ENCODE measurements around the gene REP15. TPM values are rescaled to one million over a fixed set of nuclear protein-coding genes. Genes with fewer than 3 reads are reported as not detected.

REP15 gene
- polyA plus RNA-seq, 1 of the 3 experiments (the other 2 are of a cell fraction) = 0.84 TPM

DNA sequence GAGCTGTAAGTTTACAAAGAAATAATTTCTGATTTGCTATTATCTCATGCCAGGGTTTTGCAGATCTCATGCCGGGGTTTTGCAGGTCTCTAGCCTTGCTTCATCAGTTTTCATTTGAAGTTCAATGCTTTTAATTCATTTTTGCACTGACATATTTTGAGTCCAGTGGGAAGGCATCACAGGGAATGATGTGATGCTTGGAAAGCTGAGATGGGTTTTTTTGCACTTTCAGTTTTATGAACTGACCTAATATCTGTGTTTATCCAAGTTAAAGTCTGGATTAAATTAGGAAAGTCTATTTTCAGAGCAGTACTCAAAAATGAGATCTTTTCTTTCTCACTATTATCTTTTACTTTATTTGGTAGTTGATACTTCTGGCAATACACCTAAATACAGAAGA lies 23.6 kb upstream of the REP15 start:
- Histone ChIP-seq H3K9me2 (no peaks in the 10 kb centered on the region), H3K9me3 (no peaks in the 10 kb centered on the region), H3K36me3 (replicated peaks in 1 of 2; ENCODE audit: control insufficient read depth in 1 of 2, insufficient read depth in 2 of 2, low read length in 1 of 2) (peaks cover 74 to 95% of the 10 kb centered on the region in 2 experiments), H3K79me2 (ENCODE audit: insufficient read depth) (no peaks in the 10 kb centered on the region), H3K4me3 (ENCODE audit: low read depth in 2 of 2, low read length in 1 of 2) (no peak overlapping the region), H4K20me1 (ENCODE audit: insufficient read depth) (no peaks in the 10 kb centered on the region), H2AFZ (ENCODE audit: low read depth) (no peak overlapping the region), H3K27me3 (ENCODE audit: insufficient read depth) (no peaks in the 10 kb centered on the region), H3F3A (replicated peaks; ENCODE audit: insufficient read depth) (peaks cover 9% of the 10 kb centered on the region), H3K27ac (ENCODE audit: low read depth in 2 of 2, low read length in 1 of 2) (no peak overlapping the region), H3K4me2 (no peak overlapping the region), H3K9ac (no peak overlapping the region), H3K4me1 (ENCODE audit: control insufficient read depth in 1 of 2, insufficient read depth in 2 of 2, low read depth in 1 of 2, low read length in 1 of 2) (peaks cover 0 to 6% of the 10 kb centered on the region in 2 experiments; a peak in 1 of 4 replicates)
- POLR2A ChIA-PET = no interaction called here
- no peak for TF ChIP-seq RAD21 (IDR thresholded peaks at IDR 0.05; ENCODE audit: low read length)
- CTCF ChIA-PET = interaction anchor here (0.6 to 0.8 kb wide), 2 partner anchors 21 to 162 kb away, joined by 3 read pairs; no protein-coding TSS in a partner anchor
- 90% methylated on average over 1 of the region's 1 CpG for WGBS (ENCODE audit: low lambda C conversion rate)
- no peak for DNase-seq

DNA sequence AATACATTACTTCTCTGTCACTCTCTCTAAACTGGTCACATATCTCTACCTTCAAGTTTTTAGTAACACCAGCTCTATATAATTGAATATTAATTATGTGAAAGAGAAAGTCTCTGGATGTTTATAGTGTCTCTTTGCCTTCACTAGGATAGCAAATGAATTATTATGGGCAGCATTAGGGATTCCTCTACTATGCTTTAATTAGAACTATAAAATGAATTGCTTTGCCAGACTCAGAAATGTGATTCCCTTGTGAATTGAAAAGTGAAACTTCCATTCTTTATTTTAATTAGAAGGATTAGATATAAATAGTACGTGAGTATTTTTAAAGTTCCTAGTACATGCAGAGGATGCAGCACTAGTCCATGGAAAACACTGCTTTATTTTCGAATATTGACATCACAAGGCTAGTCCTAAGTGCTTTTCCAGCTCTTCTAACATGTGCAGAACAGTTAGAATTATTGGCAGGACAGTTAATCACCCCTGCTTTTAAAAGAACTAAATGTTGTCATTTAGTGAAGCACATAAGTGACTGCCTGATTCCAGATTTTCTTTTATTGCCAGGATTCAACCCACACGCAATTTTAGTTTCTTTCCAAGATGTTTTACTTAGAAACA lies 23.0 kb upstream of the REP15 start:
- H3K79me2 ChIP-seq (ENCODE audit: insufficient read depth) = no peaks in the 10 kb centered on the region
- ChIA-PET POLR2A (no interaction called here), CTCF (interaction anchor here (1.2 kb wide), 1 partner anchor 16 kb away, joined by 4 read pairs; no protein-coding TSS in a partner anchor)
- H3K4me3 ChIP-seq (ENCODE audit: low read depth in 2 of 2, low read length in 1 of 2) = no peak overlapping the region
- peaks cover 0 to 6% of the 10 kb centered on the region in 2 experiments; a peak in 1 of 4 replicates for H3K4me1 ChIP-seq (ENCODE audit: control insufficient read depth in 1 of 2, insufficient read depth in 2 of 2, low read depth in 1 of 2, low read length in 1 of 2)
- no peak overlapping the region for H3K9ac ChIP-seq
- WGBS (ENCODE audit: low lambda C conversion rate) = 86% methylated on average over 3 of the region's 3 CpGs
- H3K9me3 ChIP-seq = no peaks in the 10 kb centered on the region
- H3F3A ChIP-seq (replicated peaks; ENCODE audit: insufficient read depth) = peaks cover 14% of the 10 kb centered on the region
- TF ChIP-seq, protein P1, sequence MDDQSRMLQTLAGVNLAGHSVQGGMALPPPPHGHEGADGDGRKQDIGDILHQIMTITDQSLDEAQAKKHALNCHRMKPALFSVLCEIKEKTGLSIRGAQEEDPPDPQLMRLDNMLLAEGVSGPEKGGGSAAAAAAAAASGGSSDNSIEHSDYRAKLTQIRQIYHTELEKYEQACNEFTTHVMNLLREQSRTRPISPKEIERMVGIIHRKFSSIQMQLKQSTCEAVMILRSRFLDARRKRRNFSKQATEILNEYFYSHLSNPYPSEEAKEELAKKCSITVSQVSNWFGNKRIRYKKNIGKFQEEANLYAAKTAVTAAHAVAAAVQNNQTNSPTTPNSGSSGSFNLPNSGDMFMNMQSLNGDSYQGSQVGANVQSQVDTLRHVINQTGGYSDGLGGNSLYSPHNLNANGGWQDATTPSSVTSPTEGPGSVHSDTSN (IDR thresholded peaks at IDR 0.05) = no peak
- TF ChIP-seq JUND (IDR thresholded peaks at IDR 0.05) (no peak), FOSL2 (IDR thresholded peaks at IDR 0.05; ENCODE audit: borderline replicate concordance, low read depth) (no peak)
- TF ChIP-seq, protein P2, sequence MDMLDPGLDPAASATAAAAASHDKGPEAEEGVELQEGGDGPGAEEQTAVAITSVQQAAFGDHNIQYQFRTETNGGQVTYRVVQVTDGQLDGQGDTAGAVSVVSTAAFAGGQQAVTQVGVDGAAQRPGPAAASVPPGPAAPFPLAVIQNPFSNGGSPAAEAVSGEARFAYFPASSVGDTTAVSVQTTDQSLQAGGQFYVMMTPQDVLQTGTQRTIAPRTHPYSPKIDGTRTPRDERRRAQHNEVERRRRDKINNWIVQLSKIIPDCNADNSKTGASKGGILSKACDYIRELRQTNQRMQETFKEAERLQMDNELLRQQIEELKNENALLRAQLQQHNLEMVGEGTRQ (IDR thresholded peaks at IDR 0.05; ENCODE audit: borderline replicate concordance, low read depth, low read length) = no peak
- no peak overlapping the region for H2AFZ ChIP-seq (ENCODE audit: low read depth)
- DNase-seq = no peak
- H3K36me3 ChIP-seq (replicated peaks in 1 of 2; ENCODE audit: control insufficient read depth in 1 of 2, insufficient read depth in 2 of 2, low read length in 1 of 2) = peaks cover 74 to 95% of the 10 kb centered on the region in 2 experiments
- peak overlapping the region in 1 of 2 experiments; percentile 22; a peak in 1 of 4 replicates for H3K27ac ChIP-seq (ENCODE audit: low read depth in 2 of 2, low read length in 1 of 2)
- no peak overlapping the region for H3K4me2 ChIP-seq
- no peaks in the 10 kb centered on the region for H3K9me2 ChIP-seq
- no peaks in the 10 kb centered on the region for H4K20me1 ChIP-seq (ENCODE audit: insufficient read depth)
- no peaks in the 10 kb centered on the region for H3K27me3 ChIP-seq (ENCODE audit: insufficient read depth)

DNA sequence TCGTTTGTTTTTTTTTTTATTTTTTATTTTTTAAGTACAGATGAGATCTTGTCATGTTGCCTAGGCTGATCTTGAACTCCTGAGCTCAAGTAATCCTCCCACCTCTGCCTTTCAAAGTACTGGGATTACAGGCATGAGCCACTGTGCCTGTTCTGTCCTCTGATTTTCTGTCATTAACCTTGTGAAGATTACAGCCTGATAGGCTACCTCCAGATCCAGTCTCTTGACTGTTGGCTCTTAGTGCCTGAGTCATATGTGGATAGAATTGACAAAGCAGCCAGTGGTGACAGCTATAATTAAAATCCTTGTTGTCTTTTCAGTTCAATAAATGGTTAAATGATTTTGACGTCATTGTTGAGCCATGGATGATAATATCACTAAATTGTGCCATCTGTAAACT lies 21.3 kb upstream of the REP15 start:
- ChIA-PET CTCF (interaction anchor here (0.9 to 1.6 kb wide), 2 partner anchors 11 to 22 kb away, joined by 3 to 5 read pairs; no protein-coding TSS in a partner anchor), POLR2A (no interaction called here)
- WGBS (ENCODE audit: low lambda C conversion rate) = 52% methylated on average over 2 of the region's 2 CpGs

More for the DNA sequence above, 21.3 kb upstream of the REP15 start:
- no peaks in the 10 kb centered on the region for H3K9me2 ChIP-seq
- H3K4me3 ChIP-seq (ENCODE audit: low read depth in 2 of 2, low read length in 1 of 2) = no peak overlapping the region
- no peak overlapping the region for H3K27ac ChIP-seq (ENCODE audit: low read depth in 2 of 2, low read length in 1 of 2)
- H3K36me3 ChIP-seq (replicated peaks in 1 of 2; ENCODE audit: control insufficient read depth in 1 of 2, insufficient read depth in 2 of 2, low read length in 1 of 2) = peaks cover 74 to 95% of the 10 kb centered on the region in 2 experiments
- H3K27me3 ChIP-seq (ENCODE audit: insufficient read depth) = no peaks in the 10 kb centered on the region
- H2AFZ ChIP-seq (ENCODE audit: low read depth) = no peak overlapping the region
- no peak for TF ChIP-seq GATA2 (CRISPR knock-in tag; IDR thresholded peaks at IDR 0.05)
- TF ChIP-seq EP300 (IDR thresholded peaks at IDR 0.05; ENCODE audit: borderline replicate concordance in 1 of 2, low read depth in 1 of 2, low read length in 1 of 2) = no peak
- no peak for TF ChIP-seq FOXM1 (IDR thresholded peaks at IDR 0.05; ENCODE audit: low read depth)
- TF ChIP-seq ELF1 (IDR thresholded peaks at IDR 0.05) = no peak
- no peak for TF ChIP-seq SMC3 (IDR thresholded peaks at IDR 0.05; ENCODE audit: low read depth, low read length)
- TF ChIP-seq, protein P3, sequence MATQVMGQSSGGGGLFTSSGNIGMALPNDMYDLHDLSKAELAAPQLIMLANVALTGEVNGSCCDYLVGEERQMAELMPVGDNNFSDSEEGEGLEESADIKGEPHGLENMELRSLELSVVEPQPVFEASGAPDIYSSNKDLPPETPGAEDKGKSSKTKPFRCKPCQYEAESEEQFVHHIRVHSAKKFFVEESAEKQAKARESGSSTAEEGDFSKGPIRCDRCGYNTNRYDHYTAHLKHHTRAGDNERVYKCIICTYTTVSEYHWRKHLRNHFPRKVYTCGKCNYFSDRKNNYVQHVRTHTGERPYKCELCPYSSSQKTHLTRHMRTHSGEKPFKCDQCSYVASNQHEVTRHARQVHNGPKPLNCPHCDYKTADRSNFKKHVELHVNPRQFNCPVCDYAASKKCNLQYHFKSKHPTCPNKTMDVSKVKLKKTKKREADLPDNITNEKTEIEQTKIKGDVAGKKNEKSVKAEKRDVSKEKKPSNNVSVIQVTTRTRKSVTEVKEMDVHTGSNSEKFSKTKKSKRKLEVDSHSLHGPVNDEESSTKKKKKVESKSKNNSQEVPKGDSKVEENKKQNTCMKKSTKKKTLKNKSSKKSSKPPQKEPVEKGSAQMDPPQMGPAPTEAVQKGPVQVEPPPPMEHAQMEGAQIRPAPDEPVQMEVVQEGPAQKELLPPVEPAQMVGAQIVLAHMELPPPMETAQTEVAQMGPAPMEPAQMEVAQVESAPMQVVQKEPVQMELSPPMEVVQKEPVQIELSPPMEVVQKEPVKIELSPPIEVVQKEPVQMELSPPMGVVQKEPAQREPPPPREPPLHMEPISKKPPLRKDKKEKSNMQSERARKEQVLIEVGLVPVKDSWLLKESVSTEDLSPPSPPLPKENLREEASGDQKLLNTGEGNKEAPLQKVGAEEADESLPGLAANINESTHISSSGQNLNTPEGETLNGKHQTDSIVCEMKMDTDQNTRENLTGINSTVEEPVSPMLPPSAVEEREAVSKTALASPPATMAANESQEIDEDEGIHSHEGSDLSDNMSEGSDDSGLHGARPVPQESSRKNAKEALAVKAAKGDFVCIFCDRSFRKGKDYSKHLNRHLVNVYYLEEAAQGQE (IDR thresholded peaks at IDR 0.05; ENCODE audit: low read depth, low read length) = no peak
- no peak for TF ChIP-seq TCF12 (IDR thresholded peaks at IDR 0.05)
- TF ChIP-seq MXI1 (IDR thresholded peaks at IDR 0.05; ENCODE audit: low read depth, low read length) = no peak
- TF ChIP-seq CHD2 (IDR thresholded peaks at IDR 0.05; ENCODE audit: low read length, partially characterized antibody) = no peak
- no peak for TF ChIP-seq FOXJ3 (CRISPR knock-in tag; IDR thresholded peaks at IDR 0.05)
- no peak for TF ChIP-seq TEAD4 (IDR thresholded peaks at IDR 0.05; ENCODE audit: borderline replicate concordance, insufficient read depth)
- H4K20me1 ChIP-seq (ENCODE audit: insufficient read depth) = no peaks in the 10 kb centered on the region
- no peaks in the 10 kb centered on the region for H3K9me3 ChIP-seq
- H3K9ac ChIP-seq = no peak overlapping the region
- no peak for DNase-seq
- H3K4me2 ChIP-seq = no peak overlapping the region
- no peaks in the 10 kb centered on the region for H3K79me2 ChIP-seq (ENCODE audit: insufficient read depth)
- peaks cover 0 to 6% of the 10 kb centered on the region in 2 experiments; a peak in 1 of 4 replicates for H3K4me1 ChIP-seq (ENCODE audit: control insufficient read depth in 1 of 2, insufficient read depth in 2 of 2, low read depth in 1 of 2, low read length in 1 of 2)
- peaks cover 23% of the 10 kb centered on the region for H3F3A ChIP-seq (replicated peaks; ENCODE audit: insufficient read depth)

Measured in SK-N-SH (cell line).